Mesothelial cell of epicardium (in vitro differentiated cells): ENCODE results near the gene BAHCC1. TPM values are rescaled to one million over a fixed set of nuclear protein-coding genes. Genes with fewer than 3 reads are reported as not detected.

Experiments
- DNase-seq, 2 experiments: peaks; one replicate each; pipeline ENCODE4 v3.0.0; 2021; ENCODE audit warnings: low spot score in 2 of 2; ENCODE audit not compliant: unreplicated experiment in 2 of 2
- H3K27ac Mint-ChIP-seq: 2 replicates; pipeline ENCODE4 v1.8.0; 2021; ENCODE audit warnings: mixed read lengths
- H3K27me3 Mint-ChIP-seq: 2 replicates; pipeline ENCODE4 v1.8.0; 2021; ENCODE audit warnings: low read depth, mixed read lengths
- H3K36me3 Mint-ChIP-seq: 2 replicates; pipeline ENCODE4 v1.8.0; 2021; ENCODE audit warnings: mixed read lengths
- H3K4me1 Mint-ChIP-seq: 2 replicates; pipeline ENCODE4 v1.8.0; 2021; ENCODE audit warnings: mixed read lengths
- H3K4me3 Mint-ChIP-seq: 2 replicates; pipeline ENCODE4 v1.8.0; 2021; ENCODE audit warnings: mild to moderate bottlenecking, moderate library complexity, mixed read lengths
- H3K9me3 Mint-ChIP-seq: 2 replicates; pipeline ENCODE4 v1.8.0; 2021; ENCODE audit warnings: mixed read lengths
- total RNA-seq: library from RNA; stranded (reverse); gene quantifications from 3 replicates; pipeline ENCODE4 v1.2.1, GENCODE V29; 2021
- TF ChIP-seq, protein P1 (sequence below): fragments of 200-600 bp; sonication (generic); IDR thresholded peaks from one replicate; pipeline ENCODE4 v1.5.0; 2021; ENCODE audit warnings: antibody characterized with exemption; ENCODE audit not compliant: unreplicated experiment

The BAHCC1 gene
- total RNA-seq, 1 donor from 2014 or later = 34.9 TPM

DNA sequence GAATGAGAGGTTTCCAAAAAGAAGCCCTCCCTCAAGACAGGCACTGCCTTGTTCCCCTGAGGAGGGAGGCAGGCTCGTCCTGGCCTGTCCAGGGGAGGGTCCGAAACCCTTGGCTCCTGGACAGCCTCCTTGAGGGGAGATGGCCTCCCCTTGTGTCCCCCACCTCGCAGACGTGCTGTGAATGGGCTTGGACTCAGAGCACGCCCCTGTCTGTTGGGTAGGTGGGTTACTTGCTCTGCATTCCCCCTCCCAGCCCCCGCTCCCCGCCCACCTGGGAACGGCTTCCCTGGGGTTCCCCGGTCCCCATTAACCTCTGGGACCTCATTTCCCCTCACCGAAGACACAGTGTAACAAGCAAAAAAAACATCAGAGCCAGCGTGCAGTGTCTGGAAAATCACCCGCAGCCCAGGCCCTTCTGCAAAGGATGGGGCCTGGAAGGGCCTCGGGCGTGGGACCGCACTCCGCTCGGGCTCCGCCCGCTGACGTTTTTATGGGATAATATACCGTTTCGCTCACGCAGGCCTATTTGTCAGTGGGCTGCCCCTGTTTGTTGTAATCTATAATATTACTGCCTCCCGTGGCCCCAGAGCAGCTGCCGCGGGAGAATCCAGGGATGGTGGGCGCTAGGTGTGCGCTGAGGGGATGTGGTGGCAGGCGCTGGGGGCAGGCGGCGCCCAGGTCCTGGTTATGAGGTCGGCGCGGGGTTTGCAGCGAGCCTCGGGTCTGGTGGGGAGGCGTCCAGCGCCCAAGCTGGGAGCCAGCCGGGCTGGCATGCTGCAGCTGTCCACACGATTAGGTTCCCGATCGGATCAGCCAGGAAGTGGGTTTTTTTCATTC, 11.1 kb downstream of the BAHCC1 start:
- no peak for DNase-seq
- Mint-ChIP-seq H3K9me3 (no peaks in the 10 kb centered on the region), H3K27ac (peak overlapping the region; percentile 39), H3K36me3 (no peaks in the 10 kb centered on the region), H3K4me3 (no peak overlapping the region), H3K4me1 (peaks cover 60% of the 10 kb centered on the region), H3K27me3 (no peaks in the 10 kb centered on the region)
- TF ChIP-seq, protein P1, sequence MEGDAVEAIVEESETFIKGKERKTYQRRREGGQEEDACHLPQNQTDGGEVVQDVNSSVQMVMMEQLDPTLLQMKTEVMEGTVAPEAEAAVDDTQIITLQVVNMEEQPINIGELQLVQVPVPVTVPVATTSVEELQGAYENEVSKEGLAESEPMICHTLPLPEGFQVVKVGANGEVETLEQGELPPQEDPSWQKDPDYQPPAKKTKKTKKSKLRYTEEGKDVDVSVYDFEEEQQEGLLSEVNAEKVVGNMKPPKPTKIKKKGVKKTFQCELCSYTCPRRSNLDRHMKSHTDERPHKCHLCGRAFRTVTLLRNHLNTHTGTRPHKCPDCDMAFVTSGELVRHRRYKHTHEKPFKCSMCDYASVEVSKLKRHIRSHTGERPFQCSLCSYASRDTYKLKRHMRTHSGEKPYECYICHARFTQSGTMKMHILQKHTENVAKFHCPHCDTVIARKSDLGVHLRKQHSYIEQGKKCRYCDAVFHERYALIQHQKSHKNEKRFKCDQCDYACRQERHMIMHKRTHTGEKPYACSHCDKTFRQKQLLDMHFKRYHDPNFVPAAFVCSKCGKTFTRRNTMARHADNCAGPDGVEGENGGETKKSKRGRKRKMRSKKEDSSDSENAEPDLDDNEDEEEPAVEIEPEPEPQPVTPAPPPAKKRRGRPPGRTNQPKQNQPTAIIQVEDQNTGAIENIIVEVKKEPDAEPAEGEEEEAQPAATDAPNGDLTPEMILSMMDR = no peak

DNA sequence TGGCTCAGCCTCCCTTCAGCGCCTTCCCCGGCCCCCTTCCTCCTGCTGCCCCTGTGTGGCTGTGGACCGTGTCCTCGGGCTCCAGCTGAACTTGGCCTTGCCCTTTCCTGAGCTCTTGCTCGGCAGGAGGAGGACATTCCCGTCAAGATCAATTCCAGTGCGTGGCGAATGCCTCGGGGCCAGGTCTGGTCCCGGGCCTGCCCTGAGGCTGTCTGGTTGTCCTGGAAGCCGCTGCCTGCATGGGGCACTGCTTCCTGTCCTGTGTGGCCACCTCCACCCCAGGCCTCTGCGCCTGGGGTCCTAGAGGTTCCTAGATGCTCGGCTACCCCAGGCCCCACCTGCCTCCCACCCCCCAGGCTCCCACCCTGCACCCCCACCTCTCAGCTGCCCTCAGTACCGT, 12.8 kb downstream of the BAHCC1 start:
- peak overlapping the region; percentile 21 for H3K27ac Mint-ChIP-seq
- H3K36me3 Mint-ChIP-seq = no peaks in the 10 kb centered on the region
- no peak for DNase-seq
- H3K4me3 Mint-ChIP-seq = no peak overlapping the region
- H3K9me3 Mint-ChIP-seq = no peaks in the 10 kb centered on the region
- no peaks in the 10 kb centered on the region for H3K27me3 Mint-ChIP-seq
- H3K4me1 Mint-ChIP-seq = peaks cover 50% of the 10 kb centered on the region
- TF ChIP-seq, protein P1 = no peak

DNA sequence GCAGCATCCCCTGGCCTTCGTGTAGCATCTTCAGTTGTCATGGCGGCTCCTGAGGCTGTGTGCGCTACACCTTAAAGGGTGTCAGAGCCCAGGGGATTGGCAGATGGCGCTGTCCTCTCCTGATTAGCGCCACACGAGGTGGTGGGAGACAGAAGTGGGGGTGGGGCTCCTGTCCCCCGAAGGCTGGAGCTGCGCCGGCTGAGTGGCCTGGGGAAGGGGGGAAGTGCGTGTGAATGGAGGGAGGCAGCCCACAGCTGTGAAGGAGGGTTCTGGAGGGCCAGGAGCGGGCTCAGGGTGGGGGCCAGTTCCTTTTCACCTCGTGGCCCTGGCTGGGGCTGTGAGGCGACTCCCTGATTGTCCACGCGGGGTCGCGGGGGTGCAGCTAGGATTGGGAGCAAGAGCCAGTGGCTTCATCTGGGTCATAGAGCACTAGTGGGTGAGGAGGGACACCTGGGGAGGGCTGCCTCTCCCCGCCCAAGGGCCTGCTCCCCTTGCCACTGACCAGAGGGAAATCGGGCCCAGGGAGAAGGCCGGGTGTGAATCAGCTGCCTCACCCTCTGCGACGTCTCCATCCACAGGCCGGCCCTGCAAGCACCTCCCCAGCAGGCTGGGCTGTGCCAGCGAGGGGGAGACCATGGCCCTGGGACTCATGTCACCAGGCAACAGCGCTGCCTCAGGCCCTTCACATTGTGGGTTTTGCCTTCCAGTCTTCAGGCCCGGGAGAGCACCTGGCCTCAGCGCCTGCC, 14.1 kb downstream of the BAHCC1 start:
- DNase-seq = no peak
- Mint-ChIP-seq H3K4me3 (no peak overlapping the region), H3K9me3 (no peaks in the 10 kb centered on the region), H3K27ac (no peak overlapping the region), H3K27me3 (no peaks in the 10 kb centered on the region), H3K36me3 (no peaks in the 10 kb centered on the region), H3K4me1 (peaks cover 37% of the 10 kb centered on the region)
- TF ChIP-seq, protein P1 = no peak

DNA sequence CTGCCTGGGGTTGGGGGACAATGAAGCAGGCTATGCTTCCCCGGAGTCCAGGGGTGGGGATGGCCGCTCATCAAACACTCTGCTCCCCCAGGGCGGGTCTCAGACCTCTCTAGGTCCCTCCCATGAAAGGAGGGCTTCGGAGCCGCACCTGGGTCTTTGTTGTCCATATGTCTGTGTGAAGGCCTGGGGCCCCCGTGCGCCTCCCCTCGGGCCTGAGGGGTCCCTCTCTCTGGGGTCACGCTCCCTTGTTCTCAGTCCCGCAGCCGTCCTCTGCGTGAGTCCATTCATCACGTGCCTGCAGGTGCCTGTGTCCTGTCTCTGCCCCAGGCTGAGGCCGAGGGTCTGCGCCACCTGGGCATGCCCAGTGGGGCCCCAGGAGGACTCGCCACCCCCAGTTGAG, 15.6 kb downstream of the BAHCC1 start:
- no peak for DNase-seq
- H3K9me3 Mint-ChIP-seq = no peaks in the 10 kb centered on the region
- H3K4me3 Mint-ChIP-seq = no peak overlapping the region
- no peak overlapping the region for H3K27ac Mint-ChIP-seq
- TF ChIP-seq, protein P1 = no peak
- no peaks in the 10 kb centered on the region for H3K27me3 Mint-ChIP-seq
- H3K36me3 Mint-ChIP-seq = no peaks in the 10 kb centered on the region
- H3K4me1 Mint-ChIP-seq = peaks cover 22% of the 10 kb centered on the region

DNA sequence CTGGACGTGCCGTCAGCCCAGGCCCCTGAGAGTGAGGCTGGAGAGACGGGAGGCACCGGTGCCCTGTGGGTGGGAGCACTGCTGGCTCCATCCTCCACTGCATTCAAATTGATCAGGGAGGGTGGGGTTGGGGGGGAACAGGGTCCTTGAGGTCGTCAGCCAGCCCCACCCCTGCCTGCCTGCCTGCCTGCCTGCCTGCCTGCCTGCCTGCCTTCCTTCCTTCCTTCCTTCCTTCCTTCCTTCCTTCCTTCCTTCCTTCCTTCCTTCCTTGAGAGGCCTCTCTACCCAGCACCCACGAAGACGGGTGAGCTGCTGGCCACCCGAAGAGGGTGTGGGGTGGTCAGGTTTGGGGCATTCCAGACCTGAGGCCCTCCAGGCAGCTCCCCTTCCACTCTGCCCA, 16.0 kb downstream of the BAHCC1 start:
- H3K4me1 Mint-ChIP-seq = peaks cover 18% of the 10 kb centered on the region

More for the DNA sequence above, 16.0 kb downstream of the BAHCC1 start:
- H3K36me3 Mint-ChIP-seq = no peaks in the 10 kb centered on the region
- TF ChIP-seq, protein P1 = no peak
- H3K4me3 Mint-ChIP-seq = no peak overlapping the region
- no peak overlapping the region for H3K27ac Mint-ChIP-seq
- no peak for DNase-seq
- H3K27me3 Mint-ChIP-seq = no peaks in the 10 kb centered on the region
- no peaks in the 10 kb centered on the region for H3K9me3 Mint-ChIP-seq
